Stimulated activated CD8-positive, alpha-beta memory T cell treated with anti-CD3 and anti-CD28 coated beads, Interleukin-12 subunit alpha, Interleukin-12 subunit beta, amount 100 ng/mL, for 24 hours (primary cell): ENCODE results near the gene CREB5.
"Not testable (repeated sequence)": the region's sequence is repeated elsewhere in the genome, so short reads cannot be mapped to it uniquely, and the experiment has no call there.

Source experiments
- DNase-seq: peaks from one replicate; pipeline ENCODE4 v3.0.0-alpha.2; 2020; ENCODE audit errors: extremely low read depth

Gene CREB5

GRCh38 chr7:28550580-28551186, 138.4 kb downstream of the CREB5 start:
- DNase-seq = no peak

GRCh38 chr7:28551331-28551730, 139.0 kb downstream of the CREB5 start:
- no peak for DNase-seq

GRCh38 chr7:28551766-28552165, 139.4 kb downstream of the CREB5 start:
- DNase-seq = not testable (repeated sequence)

- DNase-seq = no peak
Measured at GRCh38 chr7:28554802-28555471, 142.6 kb downstream of the CREB5 start.

- DNase-seq = no peak
Measured at GRCh38 chr7:28556025-28556424, 143.7 kb downstream of the CREB5 start.

- DNase-seq = no peak
Measured at GRCh38 chr7:28556671-28557070, 144.4 kb downstream of the CREB5 start.

- DNase-seq = no peak
Measured at GRCh38 chr7:28558236-28558635, 145.9 kb downstream of the CREB5 start.

GRCh38 chr7:28560767-28561166, 148.4 kb downstream of the CREB5 start:
- DNase-seq = no peak

- DNase-seq = no peak
Measured at GRCh38 chr7:28564033-28564432, 151.7 kb downstream of the CREB5 start.

- DNase-seq = no peak
Measured at GRCh38 chr7:28564755-28565374, 152.5 kb downstream of the CREB5 start.

GRCh38 chr7:28565980-28566379, 153.7 kb downstream of the CREB5 start:
- DNase-seq = no peak

- no peak for DNase-seq
Measured at GRCh38 chr7:28570113-28570969, 158.0 kb downstream of the CREB5 start.

- DNase-seq = no peak
Measured at GRCh38 chr7:28570970-28571288, 158.6 kb downstream of the CREB5 start.

- no peak for DNase-seq
Measured at GRCh38 chr7:28571405-28571804, 159.1 kb downstream of the CREB5 start.

GRCh38 chr7:28572321-28573058, 160.2 kb downstream of the CREB5 start:
- no peak for DNase-seq

GRCh38 chr7:28573059-28573553, 160.8 kb downstream of the CREB5 start:
- no peak for DNase-seq

GRCh38 chr7:28573651-28574301, 161.5 kb downstream of the CREB5 start:
- DNase-seq = no peak

GRCh38 chr7:28575241-28575643, 162.9 kb downstream of the CREB5 start:
- no peak for DNase-seq

- DNase-seq = no peak
Measured at GRCh38 chr7:28576656-28577055, 164.3 kb downstream of the CREB5 start.

GRCh38 chr7:28579571-28579970, 167.3 kb downstream of the CREB5 start:
- DNase-seq = no peak

GRCh38 chr7:28580665-28581064, 168.3 kb downstream of the CREB5 start:
- DNase-seq = no peak
